Measurements from ENCODE around the gene BOD1. TPM values are rescaled to one million over a fixed set of nuclear protein-coding genes. Genes with fewer than 3 reads are reported as not detected.

The BOD1 gene
- total and polyA plus RNA-seq, 2 of the 8 experiments (the other 6 are each of a cell fraction or from before 2014, with no cell fraction given): 107 to 149 TPM

DNA sequence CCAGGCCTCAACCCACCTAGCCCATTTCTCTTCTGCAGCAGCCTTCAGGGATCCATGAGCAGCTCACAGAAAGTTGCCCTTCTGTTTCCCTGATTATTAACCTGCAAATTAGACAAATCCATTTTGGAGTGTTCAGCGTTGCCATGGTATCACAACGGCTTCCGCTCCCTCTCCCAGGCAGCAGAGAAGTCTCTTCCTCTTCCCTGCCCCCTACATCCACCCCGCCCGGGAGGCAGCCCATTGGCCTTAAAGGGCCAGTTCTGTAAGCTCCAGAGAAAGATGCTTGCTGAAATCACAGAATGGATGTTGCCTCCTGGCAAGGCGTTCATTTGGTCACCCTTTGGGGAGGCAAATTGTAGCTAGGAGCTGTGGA lies 47.7 kb upstream of the BOD1 start:
- no peak overlapping the region for H2AFZ ChIP-seq (ENCODE audit: low read length)
- no peak overlapping the region for H3K56ac ChIP-seq (replicated peaks; ENCODE audit: insufficient read length, low read depth, low read length)
- 81% methylated on average over 6 of the region's 6 CpGs; no CpG with 5 or more reads in 1 of the 2 experiments for WGBS, 2 experiments (ENCODE audit: extremely low coverage in 1 of 2, insufficient coverage in 1 of 2, insufficient read length in 1 of 2, insufficient replicate concordance in 2 of 2, low coverage in 1 of 2, low lambda C conversion rate in 2 of 2, missing lambda C conversion rate in 1 of 2)
- no peak overlapping the region for H3K9ac ChIP-seq (replicated peaks in 1 of 4; ENCODE audit: extremely low read depth in 1 of 4, low read depth in 3 of 4, low read length in 3 of 4)
- no peaks in the 10 kb centered on the region for H3K36me3 ChIP-seq (ENCODE audit: control insufficient read depth in 2 of 4, insufficient read depth in 4 of 4, low read length in 3 of 4)
- FAIRE-seq: no peak
- H3K14ac ChIP-seq (ENCODE audit: insufficient read length): no peak overlapping the region
- H4K5ac ChIP-seq (ENCODE audit: insufficient read length, low read depth, low read length): no peak overlapping the region
- H3K4ac ChIP-seq (replicated peaks; ENCODE audit: insufficient read length, low read depth, low read length): no peak overlapping the region
- TF ChIP-seq CEBPB (IDR thresholded peaks at IDR 0.05; ENCODE audit: low read depth, low read length): no peak
- no peak for TF ChIP-seq GTF2F1 (IDR thresholded peaks at IDR 0.05; ENCODE audit: borderline replicate concordance, low read depth, low read length)
- no peak for TF ChIP-seq CBX5 (IDR thresholded peaks at IDR 0.05; ENCODE audit: low read depth, low read length)
- no peak for TF ChIP-seq SAP30 (IDR thresholded peaks at IDR 0.05; ENCODE audit: insufficient read depth, insufficient replicate concordance, low read length)
- TF ChIP-seq, protein P1, sequence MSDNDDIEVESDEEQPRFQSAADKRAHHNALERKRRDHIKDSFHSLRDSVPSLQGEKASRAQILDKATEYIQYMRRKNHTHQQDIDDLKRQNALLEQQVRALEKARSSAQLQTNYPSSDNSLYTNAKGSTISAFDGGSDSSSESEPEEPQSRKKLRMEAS (IDR thresholded peaks at IDR 0.05): no peak
- TF ChIP-seq KDM5A (IDR thresholded peaks at IDR 0.05; ENCODE audit: low read length): no peak
- TF ChIP-seq USF2 (IDR thresholded peaks at IDR 0.05; ENCODE audit: low read length): no peak
- no peak for TF ChIP-seq MAFK (IDR thresholded peaks at IDR 0.05; ENCODE audit: low read depth, low read length)
- TF ChIP-seq SIRT6 (IDR thresholded peaks at IDR 0.05; ENCODE audit: low read length): no peak
- TF ChIP-seq ZNF274 (IDR thresholded peaks at IDR 0.05; ENCODE audit: borderline replicate concordance, extremely low read depth, low read length): no peak
- H3K9me3 ChIP-seq (ENCODE audit: insufficient read depth in 2 of 2, low read depth in 1 of 2, low read length in 1 of 2): peaks cover 8 to 12% of the 10 kb centered on the region in 2 experiments
- peak overlapping the region; percentile 87; the same call in 1 of the 2 replicates for H2BK20ac ChIP-seq (ENCODE audit: low read length)
- H3K79me1 ChIP-seq (ENCODE audit: low read depth, low read length): no peaks in the 10 kb centered on the region
- H2AK5ac ChIP-seq (ENCODE audit: low read depth, low read length): peak overlapping the region; percentile 54; the same call in 1 of the 2 replicates
- peak overlapping the region; percentile 50 for H2BK120ac ChIP-seq (replicated peaks; ENCODE audit: low read depth, low read length)
- H3K4me1 ChIP-seq (replicated peaks in 1 of 4; ENCODE audit: control insufficient read depth in 3 of 4, insufficient read depth in 4 of 4, low read length in 3 of 4): peaks cover 0 to 6% (median 3%) of the 10 kb centered on the region in 4 experiments; a peak in 6 of 7 replicates
- CTCF ChIA-PET (ENCODE audit: partially characterized antibody): interaction anchor here (0.7 to 1.3 kb wide), 5 partner anchors 10 to 123 kb away, joined by 3 to 4 read pairs (median 3); no protein-coding TSS in a partner anchor
- H3K4me2 ChIP-seq (ENCODE audit: insufficient read depth in 1 of 2, low read depth in 2 of 2, low read length in 2 of 2): no peak overlapping the region
- H3K18ac ChIP-seq (ENCODE audit: extremely low read depth, low read length): 0 out of 2 replicates have a peak overlapping the region, but pooled peaks have one; percentile 53
- H4K20me1 ChIP-seq (replicated peaks in 1 of 2; ENCODE audit: control insufficient read depth in 1 of 2, insufficient read depth in 2 of 2, low read length in 2 of 2): no peaks in the 10 kb centered on the region
- H2BK5ac ChIP-seq (ENCODE audit: low read depth, low read length): peak overlapping the region; percentile 45; the same call in 1 of the 2 replicates
- no peaks in the 10 kb centered on the region for H3K79me2 ChIP-seq (ENCODE audit: control insufficient read depth in 1 of 2, insufficient read depth in 2 of 2, low read length in 2 of 2)
- no peak overlapping the region for H4K8ac ChIP-seq (ENCODE audit: extremely low read depth, insufficient read depth, low read length)
- H3K23me2 ChIP-seq (ENCODE audit: low read depth, low read length): peaks cover 3% of the 10 kb centered on the region; the same call in 1 of the 2 replicates
- no peak overlapping the region for H3K4me3 ChIP-seq (ENCODE audit: extremely low read depth in 1 of 4, insufficient read depth in 2 of 4, low read depth in 3 of 4, low read length in 4 of 4)
- no peak overlapping the region for H3K27ac ChIP-seq (ENCODE audit: low read depth, low read length)
- POLR2A ChIA-PET (ENCODE audit: partially characterized antibody): no interaction called here
- H3K27me3 ChIP-seq (replicated peaks in 1 of 4; ENCODE audit: control insufficient read depth in 3 of 4, extremely low read depth in 1 of 4, insufficient read depth in 3 of 4, low read length in 3 of 4): no peaks in the 10 kb centered on the region
- peak overlapping the region; percentile 91; the same call in 1 of the 2 replicates for H2BK12ac ChIP-seq (ENCODE audit: low read depth, low read length)
- H2BK15ac ChIP-seq (ENCODE audit: low read length): peak overlapping the region; percentile 53; the same call in 1 of the 2 replicates
- no peak overlapping the region for H3K23ac ChIP-seq (ENCODE audit: insufficient read length)
- no peak for DNase-seq (ENCODE audit: low read depth in 1 of 2, low spot score in 2 of 2)
- peak overlapping the region; percentile 47 for H4K91ac ChIP-seq (replicated peaks; ENCODE audit: insufficient read length, low read length)

All from H1 (cell line).